Bronchial epithelial cell (primary cell): ENCODE results near the gene YWHAQ. TPM values are rescaled to one million over a fixed set of nuclear protein-coding genes. Genes with fewer than 3 reads are reported as not detected.

Experiments
- DNase-seq: peaks from one replicate; pipeline ENCODE4 v3.0.0-alpha.2; 2010; ENCODE audit warnings: low read depth
- FAIRE-seq: peaks from 2 replicates; lab custom pipeline; 2011; peaks lifted over from hg19 to GRCh38; lab: Jason Lieb, UNC
- H3K27me3 ChIP-seq: 2 replicates; pipeline ENCODE4 v1.5.1; 2011; ENCODE audit warnings: low read length; ENCODE audit not compliant: control insufficient read depth, insufficient read depth
- H3K36me3 ChIP-seq: 2 replicates; pipeline ENCODE4 v1.5.1; 2011; ENCODE audit warnings: low read length; ENCODE audit not compliant: control insufficient read depth, insufficient read depth
- H3K4me3 ChIP-seq: 2 replicates; pipeline ENCODE4 v1.5.1; 2011; ENCODE audit warnings: mild to moderate bottlenecking, low read depth, low read length, control low read depth
- total RNA-seq: library from RNA; depleted of rRNA; stranded (reverse); fragments of >200 nt; gene quantifications from 2 replicates; pipeline ENCODE4 v1.2.1, GENCODE V29; 2014
- TF ChIP-seq, protein P1 (sequence below): IDR thresholded peaks from 2 replicates; pipeline ENCODE4 v1.5.1; 2011; ENCODE audit warnings: mild to moderate bottlenecking, moderate library complexity, low read length, control low read depth, inconsistent platforms; ENCODE audit not compliant: insufficient read depth, severe bottlenecking

Gene YWHAQ
- 176 and 278 TPM in 2 replicates for total RNA-seq

DNA sequence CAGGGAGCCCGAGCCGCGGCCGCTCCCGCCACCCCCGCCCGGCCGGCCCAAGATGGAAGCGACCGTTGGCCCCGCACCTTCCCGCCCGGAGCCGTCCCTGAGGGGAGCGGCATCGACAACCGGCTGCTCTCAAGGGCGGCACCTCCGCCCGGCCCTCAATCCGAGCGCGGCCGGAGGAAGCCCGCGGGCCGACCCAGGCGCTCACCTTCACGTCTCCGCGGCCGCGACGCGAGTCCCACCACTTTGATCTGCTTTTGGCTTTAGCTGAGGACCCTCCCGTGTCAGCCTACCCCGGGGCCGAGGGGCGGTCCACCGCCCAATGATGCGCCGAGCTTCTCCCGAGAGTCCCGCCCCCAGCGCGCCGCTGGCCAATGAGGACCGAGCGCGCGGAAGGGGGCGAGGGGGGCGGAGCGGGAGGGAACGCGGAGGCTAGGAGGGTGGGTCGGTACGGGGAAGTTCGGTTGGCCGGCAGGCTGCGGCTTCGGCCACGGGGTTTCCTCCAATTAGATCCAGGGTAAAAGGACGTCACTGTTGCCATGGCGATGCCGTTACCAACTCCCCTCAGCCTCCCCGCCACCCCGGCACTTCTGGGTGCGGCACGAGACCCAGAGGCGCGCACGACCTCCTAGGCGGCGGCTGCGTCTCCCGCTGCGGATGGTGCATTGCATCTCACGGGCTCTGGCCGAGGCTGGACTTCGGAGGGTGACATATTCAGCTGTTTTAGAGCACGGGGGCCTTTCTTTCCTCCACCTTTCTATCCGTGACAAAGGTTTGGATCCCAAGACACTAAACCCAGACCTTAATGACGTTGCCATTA, at the start of gene YWHAQ:
TSS of gene YWHAQ (minus strand) at position 262 of the 817 bp plus-strand sequence. CDS start 545 bp downstream, outside the sequence.
- TF ChIP-seq, protein P1, sequence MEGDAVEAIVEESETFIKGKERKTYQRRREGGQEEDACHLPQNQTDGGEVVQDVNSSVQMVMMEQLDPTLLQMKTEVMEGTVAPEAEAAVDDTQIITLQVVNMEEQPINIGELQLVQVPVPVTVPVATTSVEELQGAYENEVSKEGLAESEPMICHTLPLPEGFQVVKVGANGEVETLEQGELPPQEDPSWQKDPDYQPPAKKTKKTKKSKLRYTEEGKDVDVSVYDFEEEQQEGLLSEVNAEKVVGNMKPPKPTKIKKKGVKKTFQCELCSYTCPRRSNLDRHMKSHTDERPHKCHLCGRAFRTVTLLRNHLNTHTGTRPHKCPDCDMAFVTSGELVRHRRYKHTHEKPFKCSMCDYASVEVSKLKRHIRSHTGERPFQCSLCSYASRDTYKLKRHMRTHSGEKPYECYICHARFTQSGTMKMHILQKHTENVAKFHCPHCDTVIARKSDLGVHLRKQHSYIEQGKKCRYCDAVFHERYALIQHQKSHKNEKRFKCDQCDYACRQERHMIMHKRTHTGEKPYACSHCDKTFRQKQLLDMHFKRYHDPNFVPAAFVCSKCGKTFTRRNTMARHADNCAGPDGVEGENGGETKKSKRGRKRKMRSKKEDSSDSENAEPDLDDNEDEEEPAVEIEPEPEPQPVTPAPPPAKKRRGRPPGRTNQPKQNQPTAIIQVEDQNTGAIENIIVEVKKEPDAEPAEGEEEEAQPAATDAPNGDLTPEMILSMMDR = no peak
- peak within 1 kb of the TSS; percentile 90 for H3K4me3 ChIP-seq
- peaks cover 2% of the 10 kb centered on the region for H3K36me3 ChIP-seq
- no peaks in the 10 kb centered on the region for H3K27me3 ChIP-seq
- no peak for FAIRE-seq
- peak; percentile 92 for DNase-seq

DNA sequence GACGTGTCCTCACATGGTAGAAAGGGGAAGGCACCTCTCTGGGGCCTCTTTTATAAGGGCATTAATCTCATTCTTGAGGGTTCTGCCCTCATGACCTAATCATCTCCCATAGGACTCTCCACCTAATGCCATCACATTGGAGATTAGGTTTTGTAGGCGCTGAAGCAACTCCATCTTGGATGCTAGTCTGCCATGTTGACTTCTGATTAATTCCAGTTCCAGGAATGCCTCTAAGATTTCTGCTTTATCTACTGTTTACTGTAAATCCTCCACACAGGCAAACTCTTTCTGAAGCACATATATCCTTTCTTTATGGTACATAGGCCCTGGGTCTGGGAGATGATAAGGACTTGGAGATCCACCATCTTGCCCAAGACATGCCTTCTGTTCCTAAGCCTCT, 49.3 kb upstream of the YWHAQ start:
- H3K27me3 ChIP-seq = no peaks in the 10 kb centered on the region
- H3K4me3 ChIP-seq = no peak overlapping the region
- H3K36me3 ChIP-seq = no peaks in the 10 kb centered on the region
- DNase-seq (no peak), FAIRE-seq (no peak)
- TF ChIP-seq, protein P1 = no peak

DNA sequence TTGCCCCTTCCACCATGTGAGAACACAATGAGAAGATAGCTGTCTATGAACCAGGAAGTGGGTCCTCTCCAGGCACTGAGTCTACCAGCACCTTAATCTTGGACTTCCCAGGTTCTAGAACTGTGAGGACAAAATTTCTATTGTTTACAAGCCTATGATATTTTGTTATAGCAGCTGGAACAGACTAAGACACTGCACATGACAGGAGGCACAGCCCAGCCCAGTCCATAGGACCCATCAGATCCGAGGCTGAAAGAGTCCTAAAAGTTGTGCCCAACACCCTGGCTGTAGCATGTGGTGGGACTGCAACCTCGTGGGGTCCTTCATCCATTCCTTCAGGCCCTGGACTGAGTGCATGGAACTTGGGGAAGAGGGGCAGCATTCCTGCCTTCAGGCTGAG, 48.4 kb upstream of the YWHAQ start:
- no peaks in the 10 kb centered on the region for H3K36me3 ChIP-seq
- H3K4me3 ChIP-seq = no peak overlapping the region
- TF ChIP-seq, protein P1 = no peak
- FAIRE-seq (no peak), DNase-seq (no peak)
- H3K27me3 ChIP-seq = no peaks in the 10 kb centered on the region

- TF ChIP-seq, protein P1 = no peak
- no peak overlapping the region for H3K4me3 ChIP-seq
- DNase-seq (no peak), FAIRE-seq (no peak)
- no peaks in the 10 kb centered on the region for H3K36me3 ChIP-seq
- H3K27me3 ChIP-seq = no peaks in the 10 kb centered on the region
Measured at GRCh38 chr2:9678544-9678943, 47.7 kb upstream of the YWHAQ start.

DNA sequence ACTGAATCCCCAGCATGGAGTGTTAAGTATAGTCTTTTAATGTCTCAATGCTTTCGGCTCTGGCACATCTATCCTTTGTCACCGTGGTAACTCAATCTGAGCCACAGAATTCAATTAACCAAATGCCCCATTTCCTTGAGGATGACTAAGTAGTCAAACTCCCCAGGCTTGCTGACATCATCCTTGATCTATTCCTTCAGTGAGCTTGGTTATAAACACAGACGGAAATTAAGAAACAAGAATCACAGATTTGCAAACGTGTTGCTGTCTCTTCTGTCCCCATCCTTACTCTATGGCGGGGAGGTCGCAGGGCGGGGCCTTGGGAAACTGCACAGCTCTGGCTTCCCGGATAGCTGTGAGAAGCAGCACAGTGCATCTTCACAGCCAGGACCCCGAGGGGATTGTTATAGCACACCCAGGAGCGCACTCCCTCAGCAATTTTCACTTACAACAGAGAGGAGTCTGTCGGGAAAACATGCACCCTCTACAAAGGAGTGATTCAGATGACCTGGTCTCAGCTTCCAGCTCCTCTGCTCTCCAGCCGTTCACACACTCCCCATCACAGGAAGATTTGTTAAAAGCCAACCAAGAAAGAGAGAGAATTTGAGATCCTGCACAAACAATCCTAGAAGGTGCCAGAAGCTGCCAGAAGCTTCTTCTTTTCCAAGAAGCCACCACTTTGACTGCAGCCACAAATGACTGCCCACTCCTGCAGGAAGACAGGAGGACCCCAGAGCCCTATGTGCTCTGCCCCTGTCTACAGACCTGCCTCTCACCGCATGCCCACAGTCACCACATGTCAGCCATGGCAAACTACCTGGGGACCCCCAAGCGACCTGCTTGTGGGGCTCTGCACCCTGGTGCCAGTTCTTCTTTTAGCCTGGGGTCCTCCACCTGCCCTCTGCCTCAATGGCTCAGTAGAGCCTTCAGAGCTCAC, 44.9 kb upstream of the YWHAQ start:
- Histone ChIP-seq H3K4me3 (no peak overlapping the region), H3K36me3 (no peaks in the 10 kb centered on the region), H3K27me3 (no peaks in the 10 kb centered on the region)
- FAIRE-seq (peak; percentile 32), DNase-seq (peak; percentile 94)
- TF ChIP-seq, protein P1 = no peak
